ENCODE measurements around the gene RBMY1F.
"Not testable (repeated sequence)": the region's sequence is repeated elsewhere in the genome, so short reads cannot be mapped to it uniquely, and the experiment has no call there.

DNA sequence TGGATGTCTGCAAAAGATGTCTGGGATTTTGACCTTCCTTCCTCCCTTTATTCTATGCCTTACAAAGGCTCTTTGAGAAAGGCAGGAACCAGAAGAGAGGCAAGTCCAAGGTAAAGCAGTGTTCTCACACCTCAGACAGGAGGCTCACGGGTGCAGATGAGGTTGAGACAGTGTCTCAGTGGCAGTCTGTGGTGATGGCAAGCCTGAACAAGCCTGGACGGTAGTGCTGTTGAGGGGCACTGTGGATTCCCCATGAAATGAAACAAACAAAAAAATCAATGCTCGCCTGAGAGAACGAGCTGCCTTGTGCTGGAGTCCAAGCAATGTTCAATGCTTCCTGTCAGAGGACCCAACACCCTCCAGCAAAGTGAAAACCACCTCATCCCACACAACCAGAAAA, 31.6 kb downstream of the RBMY1F start:
- TF ChIP-seq, protein P1, sequence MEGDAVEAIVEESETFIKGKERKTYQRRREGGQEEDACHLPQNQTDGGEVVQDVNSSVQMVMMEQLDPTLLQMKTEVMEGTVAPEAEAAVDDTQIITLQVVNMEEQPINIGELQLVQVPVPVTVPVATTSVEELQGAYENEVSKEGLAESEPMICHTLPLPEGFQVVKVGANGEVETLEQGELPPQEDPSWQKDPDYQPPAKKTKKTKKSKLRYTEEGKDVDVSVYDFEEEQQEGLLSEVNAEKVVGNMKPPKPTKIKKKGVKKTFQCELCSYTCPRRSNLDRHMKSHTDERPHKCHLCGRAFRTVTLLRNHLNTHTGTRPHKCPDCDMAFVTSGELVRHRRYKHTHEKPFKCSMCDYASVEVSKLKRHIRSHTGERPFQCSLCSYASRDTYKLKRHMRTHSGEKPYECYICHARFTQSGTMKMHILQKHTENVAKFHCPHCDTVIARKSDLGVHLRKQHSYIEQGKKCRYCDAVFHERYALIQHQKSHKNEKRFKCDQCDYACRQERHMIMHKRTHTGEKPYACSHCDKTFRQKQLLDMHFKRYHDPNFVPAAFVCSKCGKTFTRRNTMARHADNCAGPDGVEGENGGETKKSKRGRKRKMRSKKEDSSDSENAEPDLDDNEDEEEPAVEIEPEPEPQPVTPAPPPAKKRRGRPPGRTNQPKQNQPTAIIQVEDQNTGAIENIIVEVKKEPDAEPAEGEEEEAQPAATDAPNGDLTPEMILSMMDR (IDR thresholded peaks at IDR 0.05; ENCODE audit: insufficient read depth, low read length): not testable (repeated sequence)
- TF ChIP-seq GABPA (IDR thresholded peaks at IDR 0.05; ENCODE audit: low read depth); SPI1 (IDR thresholded peaks at IDR 0.05; ENCODE audit: borderline replicate concordance, low read depth): not testable (repeated sequence)

Data from HL-60 (cell line).